AG04449 (cell line): ENCODE measurements around the gene EXD1.

ENCODE experiments used
- CTCF ChIA-PET: fragments of 350-600 bp; formaldehyde crosslinking; extraction: SDS; loops from one replicate; lab custom pipeline; 2021; ENCODE audit warnings: antibody characterized with exemption; lab: Yijun Ruan, JAX
- POLR2A ChIA-PET: fragments of 400-600, 350-600 bp; formaldehyde crosslinking; extraction: SDS; loops from one replicate; lab custom pipeline; 2020; ENCODE audit warnings: antibody characterized with exemption, inconsistent platforms; lab: Yijun Ruan, JAX
- DNase-seq: peaks from one replicate; pipeline ENCODE4 v3.0.0-alpha.2; 2010; ENCODE audit warnings: low read depth, low spot score
- H3K4me3 ChIP-seq: 2 replicates; pipeline ENCODE4 v1.5.1; 2011; ENCODE audit warnings: low read depth, mild to moderate bottlenecking, control low read depth, low read length
- CTCF ChIP-seq: IDR thresholded peaks from one replicate; pipeline ENCODE4 v1.5.1; 2011; ENCODE audit warnings: mild to moderate bottlenecking, moderate library complexity, low read length, control low read depth, inconsistent platforms; ENCODE audit not compliant: insufficient read depth; ENCODE audit errors: missing control alignments

The EXD1 gene

GRCh38 chr15:41161336-41161735, 69.2 kb downstream of the EXD1 start:
- ChIA-PET POLR2A (no interaction called here), CTCF (no interaction called here)
- no peak for DNase-seq
- no peak overlapping the region for H3K4me3 ChIP-seq
- no peak for TF ChIP-seq CTCF

GRCh38 chr15:41160639-41161315, 69.8 kb downstream of the EXD1 start:
- no peak for DNase-seq
- H3K4me3 ChIP-seq, result no peak overlapping the region
- CTCF ChIA-PET, result no interaction called here
- POLR2A ChIA-PET, result no interaction called here
- TF ChIP-seq CTCF, result no peak

GRCh38 chr15:41154412-41154811, 76.1 kb downstream of the EXD1 start:
- DNase-seq, result no peak
- ChIA-PET POLR2A (interaction anchor here (0.6 kb wide), 1 partner anchor 201 kb away, joined by 3 read pairs; the partner anchor contains the start of gene CHAC1), CTCF (interaction anchor here (0.6 kb wide), 1 partner anchor 31 kb away, joined by 3 read pairs; no protein-coding TSS in a partner anchor)
- H3K4me3 ChIP-seq, result no peak overlapping the region
- no peak for TF ChIP-seq CTCF

GRCh38 chr15:41153733-41154132, 76.8 kb downstream of the EXD1 start:
- CTCF ChIA-PET, result interaction anchor here (0.6 to 1.6 kb wide), 2 partner anchors 32 to 212 kb away, joined by 3 to 5 read pairs; no protein-coding TSS in a partner anchor
- no peak for DNase-seq
- H3K4me3 ChIP-seq, result no peak overlapping the region
- POLR2A ChIA-PET, result no interaction called here
- TF ChIP-seq CTCF, result no peak

- POLR2A ChIA-PET, result no interaction called here
Observed at GRCh38 chr15:41151451-41152005, 79.0 kb downstream of the EXD1 start.

More at GRCh38 chr15:41151451-41152005, 79.0 kb downstream of the EXD1 start:
- no peak overlapping the region for H3K4me3 ChIP-seq
- CTCF ChIA-PET, result no interaction called here
- TF ChIP-seq CTCF, result no peak
- DNase-seq, result no peak
